22Rv1 (cell line): ENCODE results near the gene INSM1.

ENCODE experiments used
- ZFX ChIP-seq: fragments of 450-650 bp; IDR thresholded peaks from 2 replicates; pipeline ENCODE4 v1.6.1; 2017; ENCODE audit warnings: antibody characterized with exemption, borderline replicate concordance
- TF ChIP-seq, protein P1 (sequence below): fragments of 450-650 bp; IDR thresholded peaks from 2 replicates; pipeline ENCODE4 v1.5.1; 2017; ENCODE audit warnings: mild to moderate bottlenecking

GRCh38 chr20:20363799-20364592, 3.9 kb upstream of the INSM1 start:
- TF ChIP-seq, protein P1, sequence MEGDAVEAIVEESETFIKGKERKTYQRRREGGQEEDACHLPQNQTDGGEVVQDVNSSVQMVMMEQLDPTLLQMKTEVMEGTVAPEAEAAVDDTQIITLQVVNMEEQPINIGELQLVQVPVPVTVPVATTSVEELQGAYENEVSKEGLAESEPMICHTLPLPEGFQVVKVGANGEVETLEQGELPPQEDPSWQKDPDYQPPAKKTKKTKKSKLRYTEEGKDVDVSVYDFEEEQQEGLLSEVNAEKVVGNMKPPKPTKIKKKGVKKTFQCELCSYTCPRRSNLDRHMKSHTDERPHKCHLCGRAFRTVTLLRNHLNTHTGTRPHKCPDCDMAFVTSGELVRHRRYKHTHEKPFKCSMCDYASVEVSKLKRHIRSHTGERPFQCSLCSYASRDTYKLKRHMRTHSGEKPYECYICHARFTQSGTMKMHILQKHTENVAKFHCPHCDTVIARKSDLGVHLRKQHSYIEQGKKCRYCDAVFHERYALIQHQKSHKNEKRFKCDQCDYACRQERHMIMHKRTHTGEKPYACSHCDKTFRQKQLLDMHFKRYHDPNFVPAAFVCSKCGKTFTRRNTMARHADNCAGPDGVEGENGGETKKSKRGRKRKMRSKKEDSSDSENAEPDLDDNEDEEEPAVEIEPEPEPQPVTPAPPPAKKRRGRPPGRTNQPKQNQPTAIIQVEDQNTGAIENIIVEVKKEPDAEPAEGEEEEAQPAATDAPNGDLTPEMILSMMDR, result no peak
- TF ChIP-seq ZFX, result no peak
